ENCODE results near the gene BTBD1.
"Not testable (repeated sequence)": the region's sequence is repeated elsewhere in the genome, so short reads cannot be mapped to it uniquely, and the experiment has no call there.

The BTBD1 gene

GRCh38 chr15:83046558-83047127 lies 20.4 kb downstream of the BTBD1 start:
- no peak overlapping the region for H3K4me3 Mint-ChIP-seq
- H3K4me1 Mint-ChIP-seq (ENCODE audit: low read depth) = no peaks in the 10 kb centered on the region
- no peaks in the 10 kb centered on the region for H3K9me3 Mint-ChIP-seq
- peaks cover 66% of the 10 kb centered on the region for H3K36me3 Mint-ChIP-seq (ENCODE audit: low read depth)
- no peaks in the 10 kb centered on the region for H3K27me3 Mint-ChIP-seq
- H3K27ac Mint-ChIP-seq = no peak overlapping the region

GRCh38 chr15:83044156-83044555 lies 22.9 kb downstream of the BTBD1 start:
- Mint-ChIP-seq H3K9me3 (no peaks in the 10 kb centered on the region), H3K4me3 (no peak overlapping the region), H3K36me3 (ENCODE audit: low read depth) (peaks cover 80% of the 10 kb centered on the region), H3K27me3 (no peaks in the 10 kb centered on the region), H3K27ac (no peak overlapping the region), H3K4me1 (ENCODE audit: low read depth) (peaks cover 3% of the 10 kb centered on the region)

- Mint-ChIP-seq H3K36me3 (ENCODE audit: low read depth) (peaks cover 78% of the 10 kb centered on the region), H3K27me3 (no peaks in the 10 kb centered on the region), H3K4me1 (ENCODE audit: low read depth) (peaks cover 30% of the 10 kb centered on the region), H3K27ac (peak overlapping the region; percentile 74), H3K9me3 (peaks cover 5% of the 10 kb centered on the region), H3K4me3 (no peak overlapping the region)
Observed at GRCh38 chr15:83039206-83039605, 27.8 kb downstream of the BTBD1 start.

- Mint-ChIP-seq H3K27ac (no peak overlapping the region), H3K36me3 (ENCODE audit: low read depth) (peaks cover 75% of the 10 kb centered on the region), H3K4me3 (no peak overlapping the region)
Observed at GRCh38 chr15:83036253-83036652, 30.8 kb downstream of the BTBD1 start.

GRCh38 chr15:83031234-83031633 lies 35.8 kb downstream of the BTBD1 start:
- peaks cover 65% of the 10 kb centered on the region for H3K36me3 Mint-ChIP-seq (ENCODE audit: low read depth)
- H3K27ac Mint-ChIP-seq = peak overlapping the region; percentile 13
- not testable (repeated sequence) for H3K9me3 Mint-ChIP-seq; H3K4me3 Mint-ChIP-seq; H3K27me3 Mint-ChIP-seq; H3K4me1 Mint-ChIP-seq (ENCODE audit: low read depth)

More at GRCh38 chr15:83036253-83036652, 30.8 kb downstream of the BTBD1 start:
- H3K27me3 Mint-ChIP-seq = no peaks in the 10 kb centered on the region
- peaks cover 30% of the 10 kb centered on the region for H3K4me1 Mint-ChIP-seq (ENCODE audit: low read depth)
- peaks cover 5% of the 10 kb centered on the region for H3K9me3 Mint-ChIP-seq

GRCh38 chr15:83030021-83030420 lies 37.0 kb downstream of the BTBD1 start:
- H3K4me3 Mint-ChIP-seq = no peak overlapping the region
- no peak overlapping the region for H3K27ac Mint-ChIP-seq
- H3K36me3 Mint-ChIP-seq (ENCODE audit: low read depth) = peaks cover 61% of the 10 kb centered on the region
- no peaks in the 10 kb centered on the region for H3K9me3 Mint-ChIP-seq
- H3K4me1 Mint-ChIP-seq (ENCODE audit: low read depth) = no peaks in the 10 kb centered on the region
- no peaks in the 10 kb centered on the region for H3K27me3 Mint-ChIP-seq

- Mint-ChIP-seq H3K4me3 (no peak overlapping the region), H3K4me1 (ENCODE audit: low read depth) (peaks cover 15% of the 10 kb centered on the region), H3K27ac (no peak overlapping the region), H3K9me3 (no peaks in the 10 kb centered on the region), H3K36me3 (ENCODE audit: low read depth) (peaks cover 30% of the 10 kb centered on the region), H3K27me3 (no peaks in the 10 kb centered on the region)
Observed at GRCh38 chr15:83018436-83018835, 48.6 kb downstream of the BTBD1 start.

GRCh38 chr15:83016906-83017305 lies 50.1 kb downstream of the BTBD1 start:
- no peak overlapping the region for H3K27ac Mint-ChIP-seq
- no peak overlapping the region for H3K4me3 Mint-ChIP-seq
- H3K4me1 Mint-ChIP-seq (ENCODE audit: low read depth) = peaks cover 27% of the 10 kb centered on the region
- H3K27me3 Mint-ChIP-seq = no peaks in the 10 kb centered on the region
- H3K9me3 Mint-ChIP-seq = peaks cover 12% of the 10 kb centered on the region
- peaks cover 38% of the 10 kb centered on the region for H3K36me3 Mint-ChIP-seq (ENCODE audit: low read depth)

- Mint-ChIP-seq H3K9me3 (peaks cover 14% of the 10 kb centered on the region), H3K27ac (no peak overlapping the region), H3K36me3 (ENCODE audit: low read depth) (peaks cover 44% of the 10 kb centered on the region), H3K4me1 (ENCODE audit: low read depth) (peaks cover 35% of the 10 kb centered on the region), H3K27me3 (no peaks in the 10 kb centered on the region), H3K4me3 (no peak overlapping the region)
Observed at GRCh38 chr15:83015361-83015760, 51.7 kb downstream of the BTBD1 start.

GRCh38 chr15:83014205-83014653 lies 52.8 kb downstream of the BTBD1 start:
- H3K27ac Mint-ChIP-seq = no peak overlapping the region
- peaks cover 47% of the 10 kb centered on the region for H3K36me3 Mint-ChIP-seq (ENCODE audit: low read depth)
- H3K4me3 Mint-ChIP-seq = peak overlapping the region; percentile 11
- peaks cover 44% of the 10 kb centered on the region for H3K4me1 Mint-ChIP-seq (ENCODE audit: low read depth)
- H3K9me3 Mint-ChIP-seq = peaks cover 14% of the 10 kb centered on the region
- H3K27me3 Mint-ChIP-seq = no peaks in the 10 kb centered on the region

GRCh38 chr15:83012636-83013035 lies 54.4 kb downstream of the BTBD1 start:
- Mint-ChIP-seq H3K36me3 (ENCODE audit: low read depth) (peaks cover 50% of the 10 kb centered on the region), H3K27me3 (no peaks in the 10 kb centered on the region), H3K4me3 (peak overlapping the region; percentile 92), H3K27ac (peak overlapping the region; percentile 93), H3K9me3 (peaks cover 14% of the 10 kb centered on the region), H3K4me1 (ENCODE audit: low read depth) (peaks cover 44% of the 10 kb centered on the region)

GRCh38 chr15:83012076-83012426 lies 55.0 kb downstream of the BTBD1 start:
- Mint-ChIP-seq H3K4me3 (peak overlapping the region; percentile 92), H3K36me3 (ENCODE audit: low read depth) (peaks cover 51% of the 10 kb centered on the region), H3K4me1 (ENCODE audit: low read depth) (peaks cover 44% of the 10 kb centered on the region), H3K27ac (peak overlapping the region; percentile 93), H3K9me3 (peaks cover 14% of the 10 kb centered on the region), H3K27me3 (no peaks in the 10 kb centered on the region)

GRCh38 chr15:83011271-83012075 lies 55.6 kb downstream of the BTBD1 start, which contains the start of gene C15orf40:
C15orf40 (minus strand) TSS chr15:83011639; CDS start chr15:83011607, 32 bp downstream.
- peaks cover 51% of the 10 kb centered on the region for H3K36me3 Mint-ChIP-seq (ENCODE audit: low read depth)
- H3K27ac Mint-ChIP-seq = peak within 1 kb of the TSS; percentile 93
- H3K9me3 Mint-ChIP-seq = peaks cover 14% of the 10 kb centered on the region
- peaks cover 44% of the 10 kb centered on the region for H3K4me1 Mint-ChIP-seq (ENCODE audit: low read depth)
- H3K4me3 Mint-ChIP-seq = peak within 1 kb of the TSS; percentile 92
- no peaks in the 10 kb centered on the region for H3K27me3 Mint-ChIP-seq

GRCh38 chr15:83010709-83011270 lies 56.3 kb downstream of the BTBD1 start:
- Mint-ChIP-seq H3K9me3 (peaks cover 14% of the 10 kb centered on the region), H3K27me3 (no peaks in the 10 kb centered on the region), H3K27ac (peak overlapping the region; percentile 89), H3K4me3 (peak overlapping the region; percentile 92), H3K4me1 (ENCODE audit: low read depth) (peaks cover 44% of the 10 kb centered on the region), H3K36me3 (ENCODE audit: low read depth) (peaks cover 49% of the 10 kb centered on the region)

- H3K36me3 Mint-ChIP-seq (ENCODE audit: low read depth); H3K9me3 Mint-ChIP-seq; H3K4me1 Mint-ChIP-seq (ENCODE audit: low read depth); H3K27me3 Mint-ChIP-seq; H3K4me3 Mint-ChIP-seq; H3K27ac Mint-ChIP-seq: not testable (repeated sequence)
Observed at GRCh38 chr15:83000672-83001031, 66.4 kb downstream of the BTBD1 start.

Data from stimulated activated naive CD8-positive, alpha-beta T cell treated with anti-CD3 and anti-CD28 coated beads, Interleukin-15, Interleukin-2, amounts not matched to agents 100 ng/mL and 50 ng/mL, for 24 hours (primary cell).